ENCODE data around the gene CCDC116. TPM values are rescaled to one million over a fixed set of nuclear protein-coding genes. Genes with fewer than 3 reads are reported as not detected.

Gene CCDC116
- total and polyA plus RNA-seq, 10 of the 15 experiments (the other 5 are each of a cell fraction or from before 2014, with no cell fraction given) = 0.04 to 0.18 (median 0.04) TPM; not detected in 6

- TF ChIP-seq ZNF687 (IDR thresholded peaks at IDR 0.05) (no peak), BCL11A (IDR thresholded peaks at IDR 0.05; ENCODE audit: low read depth, low read length) (no peak), TCF12 (IDR thresholded peaks at IDR 0.05; ENCODE audit: low read depth, low read length) (no peak), BACH1 (IDR thresholded peaks at IDR 0.05; ENCODE audit: borderline replicate concordance) (no peak), EZH2 (IDR thresholded peaks at IDR 0.05; ENCODE audit: borderline replicate concordance, control insufficient read depth, low read depth, low read length) (no peak), ZBTB11 (CRISPR knock-in tag; IDR thresholded peaks at IDR 0.05) (no peak), BRCA1 (IDR thresholded peaks at IDR 0.05; ENCODE audit: low read depth, low read length) (no peak)
Measured at GRCh38 chr22:21634081-21634480, 1.5 kb downstream of the CCDC116 start (continued).
